HepG2 (cell line): ENCODE results near the gene RTP5.
"Not testable (repeated sequence)": the region's sequence is repeated elsewhere in the genome, so short reads cannot be mapped to it uniquely, and the experiment has no call there.

ENCODE experiments used
- ARNT ChIP-seq: fragments of 450-650 bp; IDR thresholded peaks from 2 replicates; pipeline ENCODE4 v1.6.1; 2017
- EZH2 ChIP-seq: conservative IDR thresholded peaks from 2 replicates; pipeline ENCODE4 v1.6.1; 2012; ENCODE audit warnings: mild to moderate bottlenecking, low read depth, low read length, moderate library complexity
- KMT2A ChIP-seq: sonication (generic); formaldehyde crosslinking; IDR thresholded peaks from 2 replicates; pipeline ENCODE4 v1.4.0; 2020; ENCODE audit warnings: missing genetic modification reagents
- NR3C1 ChIP-seq: sonication (generic); formaldehyde crosslinking; IDR thresholded peaks from 2 replicates; pipeline ENCODE4 v1.4.0; 2020; ENCODE audit warnings: missing genetic modification reagents
- SRF ChIP-seq: IDR thresholded peaks from 2 replicates; pipeline ENCODE4 v1.6.1; 2011; ENCODE audit warnings: mild to moderate bottlenecking, low read depth, low read length, moderate library complexity
- TAF1 ChIP-seq: sonication (generic); formaldehyde crosslinking; IDR thresholded peaks from 2 replicates; pipeline ENCODE4 v1.4.0; 2020; ENCODE audit warnings: missing genetic modification reagents
- ZNF549 ChIP-seq: sonication (generic); formaldehyde crosslinking; IDR thresholded peaks from 2 replicates; pipeline ENCODE4 v1.5.0; 2020; ENCODE audit warnings: missing genetic modification reagents
- TF ChIP-seq, protein P1 (sequence below): sonication (generic); formaldehyde crosslinking; IDR thresholded peaks from 2 replicates; pipeline ENCODE4 v1.8.1; 2022; ENCODE audit warnings: mild to moderate bottlenecking, missing genetic modification reagents
- TF ChIP-seq, protein P2 (sequence below): sonication (generic); formaldehyde crosslinking; IDR thresholded peaks from 2 replicates; pipeline ENCODE4 v1.8.1; 2023; ENCODE audit warnings: mild to moderate bottlenecking, moderate library complexity, missing genetic modification reagents

DNA sequence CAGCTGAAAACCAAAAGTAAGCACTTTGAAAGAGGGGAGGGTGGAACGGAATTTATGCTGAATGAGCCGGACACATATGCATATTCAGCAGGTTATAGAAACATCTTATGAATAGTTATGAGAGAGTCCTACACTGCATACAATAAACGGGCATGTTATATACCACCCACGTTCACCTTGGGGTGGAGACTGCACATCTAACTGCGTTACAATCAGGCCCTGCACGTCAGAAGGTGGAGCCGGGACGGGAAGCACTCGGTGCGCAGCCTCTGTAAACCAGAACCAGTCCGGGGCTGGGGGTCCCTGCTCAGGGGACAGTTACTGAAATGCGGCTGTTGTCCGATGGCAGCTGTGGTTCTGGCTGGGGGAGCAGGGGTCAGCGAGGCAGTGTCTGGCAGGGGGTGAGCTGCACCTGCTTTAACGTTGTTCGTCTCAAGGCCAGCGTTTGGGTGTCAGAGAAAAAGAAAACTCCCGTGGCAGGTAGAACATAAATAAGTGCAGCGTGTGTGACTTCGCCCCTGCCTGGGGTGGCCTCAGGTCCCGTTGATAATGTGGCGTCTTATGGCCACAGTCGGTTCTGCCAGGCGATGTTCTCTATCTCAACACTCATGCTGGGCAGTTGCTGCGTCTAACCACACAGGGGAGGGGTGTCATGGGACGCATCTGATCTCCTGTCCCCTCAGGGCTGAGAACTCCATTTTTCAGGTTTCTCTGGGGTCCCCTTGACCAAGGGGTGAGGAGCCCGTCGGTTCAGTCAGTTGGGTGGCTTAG, 35.6 kb upstream of the RTP5 start:
- TF ChIP-seq EZH2; NR3C1 (CRISPR knock-in tag); TAF1 (CRISPR knock-in tag); ARNT; SRF; ZNF549 (CRISPR knock-in tag); KMT2A: not testable (repeated sequence)
- TF ChIP-seq, protein P1, sequence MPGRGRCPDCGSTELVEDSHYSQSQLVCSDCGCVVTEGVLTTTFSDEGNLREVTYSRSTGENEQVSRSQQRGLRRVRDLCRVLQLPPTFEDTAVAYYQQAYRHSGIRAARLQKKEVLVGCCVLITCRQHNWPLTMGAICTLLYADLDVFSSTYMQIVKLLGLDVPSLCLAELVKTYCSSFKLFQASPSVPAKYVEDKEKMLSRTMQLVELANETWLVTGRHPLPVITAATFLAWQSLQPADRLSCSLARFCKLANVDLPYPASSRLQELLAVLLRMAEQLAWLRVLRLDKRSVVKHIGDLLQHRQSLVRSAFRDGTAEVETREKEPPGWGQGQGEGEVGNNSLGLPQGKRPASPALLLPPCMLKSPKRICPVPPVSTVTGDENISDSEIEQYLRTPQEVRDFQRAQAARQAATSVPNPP (CRISPR knock-in tag), result not testable (repeated sequence)
- TF ChIP-seq, protein P2, sequence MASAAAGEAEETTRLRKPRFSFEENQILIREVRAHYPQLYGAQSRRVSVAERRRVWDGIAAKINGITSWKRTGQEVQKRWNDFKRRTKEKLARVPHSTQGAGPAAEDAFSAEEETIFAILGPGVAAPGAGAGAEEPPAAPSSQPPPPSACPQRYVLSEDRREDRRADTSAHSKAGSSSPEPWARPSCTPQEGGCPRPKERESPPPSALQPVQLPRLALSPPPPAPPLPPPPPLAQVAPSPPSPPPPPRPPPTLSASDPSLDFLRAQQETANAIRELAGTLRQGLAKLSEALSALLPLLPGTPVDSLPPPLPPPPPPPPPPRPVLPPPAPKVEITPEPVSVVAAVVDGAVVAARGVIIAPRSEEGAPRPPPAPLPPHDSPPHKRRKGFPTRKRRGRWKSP, result not testable (repeated sequence)
